Measurements from ENCODE around the gene TMEM231. TPM values are rescaled to one million over a fixed set of nuclear protein-coding genes. Genes with fewer than 3 reads are reported as not detected.
A peak's percentile ranks its signal among the peaks of the same experiment; 100 is the strongest.

TMEM231 gene
- total RNA-seq, 1 experiment from 2014 or later: 6.6 TPM

- no peak overlapping the region for H3K27ac Mint-ChIP-seq (ENCODE audit: unreplicated experiment)
- H3K9me3 ChIP-seq: no peaks in the 10 kb centered on the region
- CTCF ChIA-PET: no interaction called here
- TF ChIP-seq CTCF (IDR thresholded peaks at IDR 0.05; ENCODE audit: insufficient read depth in 1 of 2, low read depth in 1 of 2, low read length in 1 of 2, severe bottlenecking in 1 of 2, unreplicated experiment in 1 of 2): no peak
- POLR2A ChIA-PET: no interaction called here
- peaks cover 7% of the 10 kb centered on the region for H3K4me1 Mint-ChIP-seq (ENCODE audit: low read depth, unreplicated experiment)
- H3K36me3 ChIP-seq (ENCODE audit: control insufficient read depth, insufficient read depth, low read length): no peaks in the 10 kb centered on the region
- no peak overlapping the region for H3K4me3 Mint-ChIP-seq (ENCODE audit: unreplicated experiment)
- no TSS peak for BruUV-seq (replicated peaks)
- intact Hi-C loops (cut with micrococcal nuclease; ENCODE audit: unreplicated experiment): no loop called here
- no peaks in the 10 kb centered on the region for H3K36me3 Mint-ChIP-seq (ENCODE audit: insufficient read depth, unreplicated experiment)
- peaks cover 9% of the 10 kb centered on the region for H3K4me1 ChIP-seq
- H3K27me3 ChIP-seq (replicated peaks; ENCODE audit: control insufficient read depth, insufficient read depth, low read length): no peaks in the 10 kb centered on the region
- no peaks in the 10 kb centered on the region for H3K9me3 Mint-ChIP-seq (ENCODE audit: unreplicated experiment)
- no peak for DNase-seq
- no peak overlapping the region for H3K4me3 ChIP-seq (ENCODE audit: low read depth, low read length)
- H3K27me3 Mint-ChIP-seq (ENCODE audit: insufficient read depth, unreplicated experiment): no peaks in the 10 kb centered on the region
These were observed 26.1 kb downstream of the TMEM231 start for GRCh38 chr16:75529959-75530358.

- H3K36me3 Mint-ChIP-seq (ENCODE audit: insufficient read depth, unreplicated experiment): no peaks in the 10 kb centered on the region
- ChIA-PET POLR2A (no interaction called here), CTCF (no interaction called here)
- no peak for TF ChIP-seq CTCF (IDR thresholded peaks at IDR 0.05; ENCODE audit: insufficient read depth in 1 of 2, low read depth in 1 of 2, low read length in 1 of 2, severe bottlenecking in 1 of 2, unreplicated experiment in 1 of 2)
- Histone ChIP-seq H3K9me3 (no peaks in the 10 kb centered on the region), H3K4me3 (ENCODE audit: low read depth, low read length) (no peak overlapping the region), H3K27me3 (replicated peaks; ENCODE audit: control insufficient read depth, insufficient read depth, low read length) (no peaks in the 10 kb centered on the region), H3K36me3 (ENCODE audit: control insufficient read depth, insufficient read depth, low read length) (no peaks in the 10 kb centered on the region), H3K4me1 (peaks cover 9% of the 10 kb centered on the region)
- no peak overlapping the region for H3K4me3 Mint-ChIP-seq (ENCODE audit: unreplicated experiment)
- DNase-seq: peak in 1 of 2 experiments; percentile 7
- no peaks in the 10 kb centered on the region for H3K9me3 Mint-ChIP-seq (ENCODE audit: unreplicated experiment)
- peak overlapping the region; percentile 55 for H3K27ac Mint-ChIP-seq (ENCODE audit: unreplicated experiment)
- no peaks in the 10 kb centered on the region for H3K27me3 Mint-ChIP-seq (ENCODE audit: insufficient read depth, unreplicated experiment)
- intact Hi-C loops (cut with micrococcal nuclease; ENCODE audit: unreplicated experiment): no loop called here
- peaks cover 7% of the 10 kb centered on the region for H3K4me1 Mint-ChIP-seq (ENCODE audit: low read depth, unreplicated experiment)
- no TSS peak for BruUV-seq (replicated peaks)
These were observed 26.8 kb downstream of the TMEM231 start for GRCh38 chr16:75529056-75529905.

- Mint-ChIP-seq H3K4me1 (ENCODE audit: low read depth, unreplicated experiment) (peaks cover 7% of the 10 kb centered on the region), H3K27me3 (ENCODE audit: insufficient read depth, unreplicated experiment) (no peaks in the 10 kb centered on the region), H3K27ac (ENCODE audit: unreplicated experiment) (peak overlapping the region; percentile 84), H3K4me3 (ENCODE audit: unreplicated experiment) (no peak overlapping the region), H3K36me3 (ENCODE audit: insufficient read depth, unreplicated experiment) (no peaks in the 10 kb centered on the region), H3K9me3 (ENCODE audit: unreplicated experiment) (no peaks in the 10 kb centered on the region)
- Histone ChIP-seq H3K9me3 (no peaks in the 10 kb centered on the region), H3K36me3 (ENCODE audit: control insufficient read depth, insufficient read depth, low read length) (no peaks in the 10 kb centered on the region), H3K27me3 (replicated peaks; ENCODE audit: control insufficient read depth, insufficient read depth, low read length) (no peaks in the 10 kb centered on the region), H3K4me1 (peaks cover 9% of the 10 kb centered on the region), H3K4me3 (ENCODE audit: low read depth, low read length) (no peak overlapping the region)
- intact Hi-C loops (cut with micrococcal nuclease; ENCODE audit: unreplicated experiment): loop anchor here (1.0 kb wide), 2 partner anchors 11 to 22 kb away; no protein-coding TSS in a partner anchor
- POLR2A ChIA-PET: interaction anchor here (0.9 kb wide), 1 partner anchor 10 kb away, joined by 4 read pairs; no protein-coding TSS in a partner anchor
- no TSS peak for BruUV-seq (replicated peaks)
- DNase-seq: peak; percentile 74 to 83
- no peak for TF ChIP-seq CTCF (IDR thresholded peaks at IDR 0.05; ENCODE audit: insufficient read depth in 1 of 2, low read depth in 1 of 2, low read length in 1 of 2, severe bottlenecking in 1 of 2, unreplicated experiment in 1 of 2)
- CTCF ChIA-PET: interaction anchor here (1.0 kb wide), 1 partner anchor 10 kb away, joined by 17 read pairs; no protein-coding TSS in a partner anchor
These were observed 28.2 kb downstream of the TMEM231 start for GRCh38 chr16:75527825-75528299.
